Trophoblast cell (in vitro differentiated cells and primary cell): ENCODE measurements around the gene GRB10.

Source experiments
- DNase-seq, 2 donors: peaks; one replicate each; pipeline ENCODE4 v3.0.0-alpha.2; 2016
- H2AFZ ChIP-seq: 2 replicates; pipeline ENCODE4 v1.6.1; 2013; ENCODE audit warnings: low read length, moderate library complexity, mild to moderate bottlenecking; ENCODE audit not compliant: insufficient read depth, poor library complexity
- H2AK5ac ChIP-seq: 2 replicates; pipeline ENCODE4 v1.6.1; 2013; ENCODE audit warnings: mild to moderate bottlenecking, low read length
- H2BK120ac ChIP-seq: 2 replicates; pipeline ENCODE4 v1.6.1; 2013; ENCODE audit warnings: low read length, mild to moderate bottlenecking, moderate library complexity; ENCODE audit not compliant: insufficient read depth, poor library complexity
- H2BK12ac ChIP-seq: 2 replicates; pipeline ENCODE4 v1.6.1; 2013; ENCODE audit warnings: mild to moderate bottlenecking, low read length, moderate library complexity
- H2BK5ac ChIP-seq: 2 replicates; pipeline ENCODE4 v1.6.1; 2013; ENCODE audit warnings: low read length, low read depth, moderate library complexity, mild to moderate bottlenecking; ENCODE audit not compliant: poor library complexity
- H3K14ac ChIP-seq: 2 replicates; pipeline ENCODE4 v1.6.1; 2013; ENCODE audit warnings: mild to moderate bottlenecking, low read length
- H3K18ac ChIP-seq: 2 replicates; pipeline ENCODE4 v1.6.1; 2013; ENCODE audit warnings: mild to moderate bottlenecking, low read length
- H3K23ac ChIP-seq: 2 replicates; pipeline ENCODE4 v1.6.1; 2013; ENCODE audit warnings: low read length
- H3K27ac ChIP-seq: 2 replicates; pipeline ENCODE4 v1.5.1; 2013; ENCODE audit warnings: low read depth, mild to moderate bottlenecking, inconsistent platforms, low read length, moderate library complexity
- H3K27me3 ChIP-seq: 2 replicates; pipeline ENCODE4 v1.6.1; 2013; ENCODE audit warnings: inconsistent platforms, mild to moderate bottlenecking, low read length, moderate library complexity; ENCODE audit not compliant: insufficient read depth
- H3K36me3 ChIP-seq, 2 experiments: 1 replicate in 1 of 2; 2 replicates in 1 of 2; pipeline ENCODE4 v1.6.1; 2013; ENCODE audit warnings: low read length in 2 of 2, mild to moderate bottlenecking in 2 of 2, moderate library complexity in 1 of 2; ENCODE audit not compliant: insufficient read depth in 2 of 2, control insufficient read depth in 1 of 2
- H3K4ac ChIP-seq: 2 replicates; pipeline ENCODE4 v1.6.1; 2013; ENCODE audit warnings: low read depth, mild to moderate bottlenecking, low read length, moderate library complexity
- H3K4me1 ChIP-seq, 2 experiments: 1 replicate in 1 of 2; 2 replicates in 1 of 2; pipeline ENCODE4 v1.6.1; 2013; ENCODE audit warnings: low read length in 2 of 2, mild to moderate bottlenecking in 2 of 2, moderate library complexity in 1 of 2; ENCODE audit not compliant: insufficient read depth in 2 of 2, control insufficient read depth in 1 of 2
- H3K4me2 ChIP-seq: 2 replicates; pipeline ENCODE4 v1.6.1; 2013; ENCODE audit warnings: inconsistent platforms, mild to moderate bottlenecking, low read length, moderate library complexity
- H3K4me3 ChIP-seq: 2 replicates; pipeline ENCODE4 v1.5.1; 2013; ENCODE audit warnings: mild to moderate bottlenecking, low read depth, low read length, inconsistent platforms
- H3K79me1 ChIP-seq: one replicate; pipeline ENCODE4 v1.6.1; 2013; ENCODE audit warnings: low read length
- H3K79me2 ChIP-seq: 2 replicates; pipeline ENCODE4 v1.6.1; 2013; ENCODE audit warnings: low read length, mild to moderate bottlenecking; ENCODE audit not compliant: control insufficient read depth, insufficient read depth, poor library complexity
- H3K9ac ChIP-seq: 2 replicates; pipeline ENCODE4 v1.6.1; 2013; ENCODE audit warnings: mild to moderate bottlenecking, low read length
- H3K9me3 ChIP-seq: 2 replicates; pipeline ENCODE4 v1.6.1; 2013; ENCODE audit warnings: low read depth, mild to moderate bottlenecking, control low read depth, inconsistent platforms, low read length; ENCODE audit not compliant: insufficient read depth
- H4K12ac ChIP-seq: 2 replicates; pipeline ENCODE4 v1.6.1; 2013; ENCODE audit warnings: low read depth, mild to moderate bottlenecking, low read length, moderate library complexity
- H4K8ac ChIP-seq: 2 replicates; pipeline ENCODE4 v1.6.1; 2013; ENCODE audit warnings: low read depth, mild to moderate bottlenecking, low read length, moderate library complexity
- H4K91ac ChIP-seq: one replicate; pipeline ENCODE4 v1.6.1; 2013; ENCODE audit warnings: low read depth, mild to moderate bottlenecking, low read length, moderate library complexity
- WGBS: extraction: QIAGEN DNeasy Blood & Tissue Kit; methylation state at CpG from one replicate; pipeline ENCODE4 v1.1.7; 2013; ENCODE audit warnings: missing lambda C conversion rate; ENCODE audit not compliant: insufficient read length, insufficient coverage; ENCODE audit errors: extremely low coverage; 5-methylcytosine and 5-hydroxymethylcytosine counted together

Gene GRB10

GRCh38 chr7:50718311-50718710, 64.4 kb downstream of the GRB10 start:
- Histone ChIP-seq H3K27me3 (no peaks in the 10 kb centered on the region), H2BK120ac (no peak overlapping the region), H4K12ac (no peak overlapping the region), H4K8ac (no peak overlapping the region), H3K14ac (no peak overlapping the region), H3K9ac (no peak overlapping the region), H3K4me1 (no peaks in the 10 kb centered on the region), H3K9me3 (peaks cover 4% of the 10 kb centered on the region), H2BK5ac (no peak overlapping the region), H4K91ac (no peak overlapping the region), H3K79me1 (no peaks in the 10 kb centered on the region), H3K36me3 (no peaks in the 10 kb centered on the region), H3K18ac (no peak overlapping the region), H3K79me2 (peaks cover 1% of the 10 kb centered on the region), H2BK12ac (no peak overlapping the region), H2AK5ac (no peak overlapping the region), H2AFZ (no peak overlapping the region), H3K4me2 (no peak overlapping the region), H3K23ac (no peak overlapping the region), H3K4ac (no peak overlapping the region), H3K27ac (no peak overlapping the region), H3K4me3 (no peak overlapping the region)
- WGBS = no CpG with 5 or more reads among the region's 6 CpGs
- no peak for DNase-seq

GRCh38 chr7:50717181-50717580, 65.5 kb downstream of the GRB10 start:
- no peak overlapping the region for H3K4me2 ChIP-seq
- DNase-seq = no peak
- no peak overlapping the region for H3K14ac ChIP-seq
- H2AFZ ChIP-seq = no peak overlapping the region
- H2BK120ac ChIP-seq = no peak overlapping the region
- WGBS = no CpG with 5 or more reads among the region's 4 CpGs
- no peak overlapping the region for H2AK5ac ChIP-seq
- H4K91ac ChIP-seq = no peak overlapping the region
- H2BK5ac ChIP-seq = no peak overlapping the region
- no peak overlapping the region for H3K27ac ChIP-seq
- no peak overlapping the region for H3K4me3 ChIP-seq
- H4K8ac ChIP-seq = no peak overlapping the region
- no peaks in the 10 kb centered on the region for H3K36me3 ChIP-seq
- H3K9me3 ChIP-seq = peaks cover 4% of the 10 kb centered on the region
- H3K79me2 ChIP-seq = peaks cover 1% of the 10 kb centered on the region
- H3K27me3 ChIP-seq = no peaks in the 10 kb centered on the region
- H3K4ac ChIP-seq = no peak overlapping the region
- no peak overlapping the region for H3K18ac ChIP-seq
- H3K79me1 ChIP-seq = no peaks in the 10 kb centered on the region
- H3K4me1 ChIP-seq = no peaks in the 10 kb centered on the region
- H3K23ac ChIP-seq = no peak overlapping the region
- no peak overlapping the region for H3K9ac ChIP-seq
- no peak overlapping the region for H4K12ac ChIP-seq
- no peak overlapping the region for H2BK12ac ChIP-seq

- Histone ChIP-seq H2BK120ac (no peak overlapping the region), H3K18ac (no peak overlapping the region), H4K91ac (no peak overlapping the region), H3K4ac (no peak overlapping the region), H3K79me1 (no peaks in the 10 kb centered on the region), H3K4me3 (no peak overlapping the region), H3K36me3 (peaks cover 0 to 2% of the 10 kb centered on the region in 2 experiments), H3K9me3 (peaks cover 4% of the 10 kb centered on the region), H2AFZ (no peak overlapping the region), H2BK5ac (no peak overlapping the region), H3K14ac (no peak overlapping the region), H3K27me3 (no peaks in the 10 kb centered on the region), H4K8ac (no peak overlapping the region), H3K4me2 (no peak overlapping the region), H3K9ac (no peak overlapping the region), H4K12ac (no peak overlapping the region), H3K23ac (no peak overlapping the region), H3K4me1 (peaks cover 0 to 2% of the 10 kb centered on the region in 2 experiments), H3K79me2 (peaks cover 1% of the 10 kb centered on the region), H2BK12ac (no peak overlapping the region), H2AK5ac (no peak overlapping the region), H3K27ac (no peak overlapping the region)
- WGBS = no CpG with 5 or more reads among the region's 4 CpGs
- DNase-seq = peak; percentile 94 to 97
These were observed 67.8 kb downstream of the GRB10 start for GRCh38 chr7:50714857-50715256.

GRCh38 chr7:50713123-50713965, 69.4 kb downstream of the GRB10 start:
- no peak overlapping the region for H3K27ac ChIP-seq
- H3K4me3 ChIP-seq = no peak overlapping the region
- peaks cover 1% of the 10 kb centered on the region for H3K79me2 ChIP-seq
- H3K27me3 ChIP-seq = no peaks in the 10 kb centered on the region
- H3K9me3 ChIP-seq = peaks cover 7% of the 10 kb centered on the region
- H2BK12ac ChIP-seq = no peak overlapping the region
- H3K18ac ChIP-seq = no peak overlapping the region
- H3K4ac ChIP-seq = no peak overlapping the region
- no peak overlapping the region for H4K91ac ChIP-seq
- H2BK120ac ChIP-seq = no peak overlapping the region
- DNase-seq = no peak
- no peak overlapping the region for H3K4me2 ChIP-seq
- no peak overlapping the region for H2BK5ac ChIP-seq
- no peak overlapping the region for H2AFZ ChIP-seq
- no peak overlapping the region for H3K14ac ChIP-seq
- peaks cover 0 to 2% of the 10 kb centered on the region in 2 experiments for H3K36me3 ChIP-seq
- no peaks in the 10 kb centered on the region for H3K79me1 ChIP-seq
- H3K9ac ChIP-seq = no peak overlapping the region
- H4K8ac ChIP-seq = no peak overlapping the region
- H3K4me1 ChIP-seq = peaks cover under 1 to 5% of the 10 kb centered on the region in 2 experiments
- H4K12ac ChIP-seq = no peak overlapping the region
- H2AK5ac ChIP-seq = no peak overlapping the region
- no CpG with 5 or more reads among the region's 5 CpGs for WGBS
- peak overlapping the region; percentile 21 for H3K23ac ChIP-seq
